H1 (cell line): ENCODE data around the gene RAB4B. TPM values are rescaled to one million over a fixed set of nuclear protein-coding genes. Genes with fewer than 3 reads are reported as not detected.

ENCODE experiments used
- CTCF ChIA-PET: fragments of 300-600 bp; sonication (Branson Sonifier 250); formaldehyde crosslinking; loops from one replicate; lab custom pipeline; 2021; ENCODE audit not compliant: partially characterized antibody; lab: Charles Lee
- POLR2A ChIA-PET: fragments of 300-600 bp; sonication (Branson Sonifier 250); formaldehyde crosslinking; loops from one replicate; lab custom pipeline; 2021; ENCODE audit warnings: inconsistent platforms; ENCODE audit not compliant: partially characterized antibody; lab: Charles Lee
- DNase-seq, 2 experiments: peaks; one replicate each; pipeline versions ENCODE4 v3.0.0 to v3.0.0-alpha.2; 2010 to 2022; ENCODE audit warnings: low spot score in 2 of 2, low read depth in 1 of 2, mixed read lengths in 1 of 2
- FAIRE-seq: peaks from 2 replicates; lab custom pipeline; 2011; peaks lifted over from hg19 to GRCh38; lab: Jason Lieb, UNC
- H2AFZ ChIP-seq: 2 replicates; pipeline ENCODE4 v1.8.1; 2012; ENCODE audit warnings: low read length, inconsistent platforms
- H2AK5ac ChIP-seq: 2 replicates; pipeline ENCODE4 v1.6.1; 2013; ENCODE audit warnings: low read depth, low read length
- H2BK120ac ChIP-seq: replicated peaks from 2 replicates; pipeline ENCODE3; 2013; ENCODE audit warnings: low read depth, low read length, inconsistent platforms
- H2BK12ac ChIP-seq: 2 replicates; pipeline ENCODE4 v1.6.1; 2013; ENCODE audit warnings: low read depth, low read length
- H2BK15ac ChIP-seq: 2 replicates; pipeline ENCODE4 v1.6.1; 2013; ENCODE audit warnings: low read length
- H2BK20ac ChIP-seq: 2 replicates; pipeline ENCODE4 v1.6.1; 2013; ENCODE audit warnings: low read length
- H2BK5ac ChIP-seq: 2 replicates; pipeline ENCODE4 v1.6.1; 2013; ENCODE audit warnings: low read depth, low read length
- H3K14ac ChIP-seq: 2 replicates; pipeline ENCODE4 v1.6.1; 2013; ENCODE audit warnings: inconsistent platforms; ENCODE audit not compliant: insufficient read length
- H3K18ac ChIP-seq: 2 replicates; pipeline ENCODE4 v1.6.1; 2013; ENCODE audit warnings: low read length; ENCODE audit errors: extremely low read depth
- H3K23ac ChIP-seq: 2 replicates; pipeline ENCODE4 v1.6.1; 2013; ENCODE audit warnings: inconsistent platforms; ENCODE audit not compliant: insufficient read length
- H3K23me2 ChIP-seq: 2 replicates; pipeline ENCODE4 v1.6.1; 2013; ENCODE audit warnings: low read depth, low read length
- H3K27ac ChIP-seq: 2 replicates; pipeline ENCODE4 v1.6.1; 2011; ENCODE audit warnings: low read depth, low read length, inconsistent platforms
- H3K27me3 ChIP-seq, 4 experiments: replicated peaks in 1 of 4; 1 replicate in 1 of 4; 2 replicates in 3 of 4; pipeline versions ENCODE4 v1.6.1 to v1.8.1; 2011 to 2013; ENCODE audit warnings: low read length in 3 of 4, mild to moderate bottlenecking in 3 of 4, inconsistent platforms in 2 of 4, mixed read lengths in 2 of 4, moderate library complexity in 1 of 4; ENCODE audit not compliant: control insufficient read depth in 3 of 4, insufficient read depth in 3 of 4; ENCODE audit errors: extremely low read depth in 1 of 4
- H3K36me3 ChIP-seq, 4 experiments: 2 replicates each; pipeline versions ENCODE4 v1.6.1 to v1.8.1; 2011 to 2013; ENCODE audit warnings: mild to moderate bottlenecking in 4 of 4, low read length in 3 of 4, moderate library complexity in 2 of 4, control low read depth in 1 of 4, inconsistent platforms in 1 of 4; ENCODE audit not compliant: insufficient read depth in 4 of 4, control insufficient read depth in 2 of 4
- H3K4ac ChIP-seq: replicated peaks from 2 replicates; pipeline ENCODE3; 2013; ENCODE audit warnings: low read length, low read depth, mixed read lengths, inconsistent platforms; ENCODE audit not compliant: insufficient read length
- H3K4me1 ChIP-seq, 4 experiments: replicated peaks in 1 of 4; 1 replicate in 1 of 4; 2 replicates in 3 of 4; pipeline versions ENCODE4 v1.6.1 to v1.8.1; 2011 to 2013; ENCODE audit warnings: low read length in 3 of 4, inconsistent platforms in 2 of 4, mixed read lengths in 1 of 4; ENCODE audit not compliant: insufficient read depth in 4 of 4, control insufficient read depth in 3 of 4
- H3K4me2 ChIP-seq, 2 experiments: 2 replicates each; pipeline versions ENCODE4 v1.6.1 to v1.8.1; 2011 to 2013; ENCODE audit warnings: low read depth in 2 of 2, low read length in 2 of 2, control low read depth in 1 of 2, inconsistent platforms in 1 of 2, mild to moderate bottlenecking in 1 of 2; ENCODE audit not compliant: insufficient read depth in 1 of 2
- H3K4me3 ChIP-seq, 4 experiments: fragments of 200-600, 300-600 bp in 1 of 4; sonication (generic), shearing (Covaris generic), sonication (Bioruptor Twin) in 1 of 4; 2 replicates each; pipeline versions ENCODE4 v1.5.1 to v1.8.1; 2011 to 2016; ENCODE audit warnings: low read length in 4 of 4, low read depth in 3 of 4, control low read depth in 2 of 4, inconsistent platforms in 2 of 4, mild to moderate bottlenecking in 2 of 4, mixed read lengths in 1 of 4, moderate library complexity in 1 of 4; ENCODE audit not compliant: insufficient read depth in 2 of 4; ENCODE audit errors: extremely low read depth in 1 of 4
- H3K56ac ChIP-seq: replicated peaks from 2 replicates; pipeline ENCODE3; 2013; ENCODE audit warnings: low read depth, mild to moderate bottlenecking, mixed read lengths, low read length, inconsistent platforms; ENCODE audit not compliant: insufficient read length
- H3K79me1 ChIP-seq: 2 replicates; pipeline ENCODE4 v1.6.1; 2013; ENCODE audit warnings: low read depth, low read length, control low read depth
- H3K79me2 ChIP-seq, 2 experiments: 2 replicates each; pipeline versions ENCODE4 v1.6.1 to v1.8.1; 2012 to 2013; ENCODE audit warnings: low read length in 2 of 2, mild to moderate bottlenecking in 2 of 2, inconsistent platforms in 1 of 2; ENCODE audit not compliant: insufficient read depth in 2 of 2, control insufficient read depth in 1 of 2
- H3K9ac ChIP-seq, 4 experiments: replicated peaks in 1 of 4; 1 replicate in 1 of 4; 2 replicates in 3 of 4; pipeline versions ENCODE4 v1.6.1 to v1.8.1; 2011 to 2013; ENCODE audit warnings: low read depth in 3 of 4, low read length in 3 of 4, control low read depth in 2 of 4, mild to moderate bottlenecking in 2 of 4, moderate library complexity in 2 of 4, inconsistent platforms in 1 of 4; ENCODE audit errors: extremely low read depth in 1 of 4
- H3K9me3 ChIP-seq, 2 experiments: 2 replicates each; pipeline versions ENCODE4 v1.6.1 to v1.8.1; 2012 to 2013; ENCODE audit warnings: mild to moderate bottlenecking in 2 of 2, moderate library complexity in 2 of 2, control low read depth in 1 of 2, inconsistent platforms in 1 of 2, low read depth in 1 of 2, low read length in 1 of 2, mixed read lengths in 1 of 2; ENCODE audit not compliant: insufficient read depth in 2 of 2
- H4K20me1 ChIP-seq, 2 experiments: replicated peaks in 1 of 2; 2 replicates each; pipeline versions ENCODE3 to v1.8.1; 2011 to 2013; ENCODE audit warnings: inconsistent platforms in 2 of 2, low read length in 2 of 2, mild to moderate bottlenecking in 1 of 2; ENCODE audit not compliant: insufficient read depth in 2 of 2, control insufficient read depth in 1 of 2
- H4K5ac ChIP-seq: 2 replicates; pipeline ENCODE4 v1.6.1; 2013; ENCODE audit warnings: low read length, low read depth, mixed read lengths, inconsistent platforms; ENCODE audit not compliant: insufficient read length
- H4K8ac ChIP-seq: 2 replicates; pipeline ENCODE4 v1.8.0; 2013; ENCODE audit warnings: mild to moderate bottlenecking, moderate library complexity, low read length, inconsistent platforms; ENCODE audit not compliant: insufficient read depth; ENCODE audit errors: extremely low read depth
- H4K91ac ChIP-seq: replicated peaks from 2 replicates; pipeline ENCODE3; 2013; ENCODE audit warnings: low read length, mixed read lengths, inconsistent platforms; ENCODE audit not compliant: insufficient read length
- ASH2L ChIP-seq: fragments of 200-600, 300-600 bp; sonication (generic); IDR thresholded peaks from one replicate; pipeline ENCODE4 v1.7.1; 2017; ENCODE audit warnings: low read length
- EGR1 ChIP-seq: IDR thresholded peaks from 2 replicates; pipeline ENCODE4 v1.6.1; 2011; ENCODE audit warnings: low read depth, low read length, borderline replicate concordance
- FOSL1 ChIP-seq: IDR thresholded peaks from 2 replicates; pipeline ENCODE4 v1.6.1; 2011; ENCODE audit warnings: mild to moderate bottlenecking, low read depth, low read length, moderate library complexity; ENCODE audit not compliant: insufficient read depth
- GTF2F1 ChIP-seq: IDR thresholded peaks from 2 replicates; pipeline ENCODE4 v1.6.1; 2012; ENCODE audit warnings: low read depth, low read length, improper control_type of control experiment, borderline replicate concordance
- HDAC6 ChIP-seq: IDR thresholded peaks from one replicate; pipeline ENCODE4 v1.7.1; 2012; ENCODE audit warnings: low read depth, mild to moderate bottlenecking, inconsistent platforms, low read length, moderate library complexity
- JUN ChIP-seq: IDR thresholded peaks from 2 replicates; pipeline ENCODE4 v1.6.1; 2011; ENCODE audit warnings: low read depth, mild to moderate bottlenecking, improper control_type of control experiment, low read length
- KDM4A ChIP-seq: IDR thresholded peaks from one replicate; pipeline ENCODE4 v1.7.1; 2012; ENCODE audit warnings: low read depth, mild to moderate bottlenecking, moderate library complexity, low read length, inconsistent platforms; ENCODE audit not compliant: severe bottlenecking
- MAX ChIP-seq: IDR thresholded peaks from 2 replicates; pipeline ENCODE4 v1.6.1; 2012; ENCODE audit warnings: inconsistent platforms
- PHF8 ChIP-seq: fragments of 200-600 bp; sonication (generic); conservative IDR thresholded peaks from 2 replicates; pipeline ENCODE4 v1.7.1; 2012; ENCODE audit warnings: low read depth, mild to moderate bottlenecking, inconsistent platforms, low read length, moderate library complexity
- RFX5 ChIP-seq: IDR thresholded peaks from 2 replicates; pipeline ENCODE4 v1.6.1; 2011; ENCODE audit warnings: low read depth, low read length, improper control_type of control experiment, borderline replicate concordance
- SIRT6 ChIP-seq: IDR thresholded peaks from one replicate; pipeline ENCODE4 v1.7.1; 2012; ENCODE audit warnings: low read length, inconsistent platforms
- SP1 ChIP-seq: IDR thresholded peaks from 2 replicates; pipeline ENCODE4 v1.6.1; 2011; ENCODE audit warnings: low read depth, low read length
- WGBS, 2 experiments: shearing (Covaris generic) in 1 of 2; methylation state at CpG; one replicate each; pipeline versions ENCODE4 v1.1.6 to v1.1.7; 2013 to 2015; ENCODE audit warnings: low lambda C conversion rate in 2 of 2, mixed read lengths in 2 of 2, inconsistent platforms in 1 of 2, low coverage in 1 of 2, missing lambda C conversion rate in 1 of 2; ENCODE audit not compliant: insufficient replicate concordance in 2 of 2, insufficient coverage in 1 of 2, insufficient read length in 1 of 2; ENCODE audit errors: extremely low coverage in 1 of 2, missing lambda C conversion rate in 1 of 2; 5-methylcytosine and 5-hydroxymethylcytosine counted together
- polyA plus RNA-seq, 7 experiments: library from polyadenylated mRNA; depleted of rRNA in 3 of 7; stranded (reverse) in 5 of 7; unstranded in 2 of 7; fragments of >200 nt in 5 of 7; fragments of 200-250 nt in 2 of 7; gene quantifications; 1 replicate in 5 of 7; 2 replicates in 1 of 7; 4 replicates in 1 of 7; pipeline versions ENCODE4 v1.2.1 to v1.2.3, GENCODE V29; 2011 to 2013; ENCODE audit warnings: missing spikeins in 2 of 7, mixed read lengths in 2 of 7
- total RNA-seq: library from RNA; stranded (reverse); fragmentation: NEBNext Ultra II Directional; extraction: Animal tissue kit (Norgen Biotek cat#: 25700); gene quantifications from 2 replicates; pipeline ENCODE4 v1.2.1, GENCODE V29; 2021

The RAB4B gene
- total and polyA plus RNA-seq, 2 of the 8 experiments (the other 6 are each of a cell fraction or from before 2014, with no cell fraction given): 15.9 to 28.6 TPM

DNA sequence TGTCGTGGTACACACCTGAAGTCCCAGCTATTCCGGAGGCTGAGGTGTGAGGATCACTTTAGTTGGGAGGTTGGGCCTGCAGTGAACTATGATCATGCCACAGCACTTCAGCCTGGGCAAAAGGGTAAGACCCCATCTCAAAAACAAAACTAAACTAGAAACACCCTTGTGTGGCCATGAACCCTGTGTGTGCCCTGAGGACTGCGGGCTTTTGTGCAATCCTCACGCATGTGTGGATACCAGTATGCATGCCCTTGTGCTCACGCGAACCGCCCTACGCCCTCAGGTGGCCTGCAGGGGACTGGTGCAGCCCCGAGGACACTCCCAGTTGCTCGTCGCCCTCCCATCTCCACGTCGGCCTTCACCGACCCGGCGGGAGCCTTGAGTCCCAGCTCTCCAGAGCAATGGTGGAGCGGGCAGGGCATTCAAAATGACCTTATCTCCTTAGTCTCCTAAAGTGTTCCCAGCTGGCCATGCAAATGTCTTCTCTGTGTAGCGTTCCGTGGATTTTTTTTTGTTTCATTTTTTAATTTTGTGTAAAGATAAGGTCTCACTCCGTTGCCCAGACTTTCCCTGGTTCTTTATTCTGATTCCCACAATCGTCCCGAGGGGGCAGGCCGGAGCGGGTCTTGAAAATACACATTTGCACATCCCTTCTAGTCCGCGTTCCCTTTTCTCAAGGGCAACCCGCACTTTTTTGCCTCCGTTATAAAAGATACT, 20.1 kb downstream of the RAB4B start:
- Histone ChIP-seq H2BK5ac (peak overlapping the region; percentile 36), H2BK20ac (no peak overlapping the region), H2AK5ac (no peak overlapping the region; the same call in 1 of the 2 replicates), H3K23me2 (peaks cover 6% of the 10 kb centered on the region), H3K4me2 (peak overlapping the region; percentile 36 to 74), H3K9ac (peak overlapping the region; percentile 56 to 69 (median 66)), H2AFZ (peak overlapping the region; percentile 47; the same call in 1 of the 2 replicates), H3K79me2 (peaks cover 14 to 38% of the 10 kb centered on the region in 2 experiments), H3K4me3 (peak overlapping the region; percentile 52 to 70 (median 64)), H4K5ac (peak overlapping the region; percentile 53), H2BK15ac (no peak overlapping the region), H3K79me1 (peaks cover 17% of the 10 kb centered on the region), H3K56ac (peak overlapping the region; percentile 3), H2BK120ac (peak overlapping the region; percentile 70), H3K23ac (no peak overlapping the region), H4K20me1 (peaks cover 16 to 25% of the 10 kb centered on the region in 2 experiments), H4K91ac (peak overlapping the region; percentile 61), H3K27me3 (no peaks in the 10 kb centered on the region), H3K27ac (peak overlapping the region; percentile 79), H3K14ac (no peak overlapping the region), H3K4me1 (peaks cover 0 to 29% (median 18%) of the 10 kb centered on the region in 4 experiments; a peak in 6 of 7 replicates), H3K18ac (peak overlapping the region; percentile 78; the same call in 1 of the 2 replicates), H2BK12ac (peak overlapping the region; percentile 18), H4K8ac (peak overlapping the region; percentile 85; the same call in 1 of the 2 replicates), H3K36me3 (peaks cover 3 to 25% (median 6%) of the 10 kb centered on the region in 4 experiments; a peak in 6 of 8 replicates), H3K9me3 (no peaks in the 10 kb centered on the region), H3K4ac (no peak overlapping the region)
- WGBS, 2 experiments: 13% methylated on average over 28 of the region's 28 CpGs; no CpG with 5 or more reads in 1 of the 2 experiments
- FAIRE-seq (peak; percentile 7), DNase-seq (peak; percentile 69 to 82)
- CTCF ChIA-PET: interaction anchor here (0.6 to 4.0 kb wide), 13 partner anchors 9 to 203 kb away, joined by 3 to 29 read pairs (median 5); partner anchors contain the start of gene RAB4B
- POLR2A ChIA-PET: interaction anchor here (0.6 to 15.7 kb wide), 23 partner anchors 9 to 1740 kb away, joined by 3 to 241 read pairs (median 6); partner anchors contain the start of genes ACTMAP, COQ8B, ITPKC and MIA
- TF ChIP-seq SP1 (no peak), FOSL1 (no peak), KDM4A (peak; percentile 26), SIRT6 (no peak), GTF2F1 (no peak), PHF8 (peak; percentile 62; the same call in 1 of the 2 replicates), EGR1 (no peak), JUN (no peak), ASH2L (peak; percentile 25), MAX (peak; percentile 94), RFX5 (no peak), HDAC6 (no peak)
